ENCODE results near the gene EYS.
"Not testable (repeated sequence)": the region's sequence is repeated elsewhere in the genome, so short reads cannot be mapped to it uniquely, and the experiment has no call there.

Gene EYS

DNA sequence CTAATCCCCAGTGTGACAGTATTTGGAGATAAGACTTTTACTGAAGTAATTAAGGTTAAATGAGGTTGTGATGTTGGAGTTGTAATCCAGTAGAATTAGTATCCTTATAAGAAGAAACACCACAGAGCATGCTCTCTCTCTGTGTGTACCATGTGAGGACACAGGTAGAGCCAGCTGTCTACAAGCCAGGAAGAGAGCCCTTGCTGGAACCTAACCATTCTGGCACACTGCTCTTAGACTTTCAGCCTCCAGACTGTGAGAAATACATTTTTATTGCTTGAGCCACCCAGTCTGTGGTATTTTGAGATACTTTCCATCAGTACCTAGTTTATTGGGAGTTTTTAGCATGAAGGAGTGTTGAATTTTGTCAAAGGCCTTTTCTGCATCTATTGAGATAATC, 1961.2 kb downstream of the EYS start:
- no peak for DNase-seq

DNA sequence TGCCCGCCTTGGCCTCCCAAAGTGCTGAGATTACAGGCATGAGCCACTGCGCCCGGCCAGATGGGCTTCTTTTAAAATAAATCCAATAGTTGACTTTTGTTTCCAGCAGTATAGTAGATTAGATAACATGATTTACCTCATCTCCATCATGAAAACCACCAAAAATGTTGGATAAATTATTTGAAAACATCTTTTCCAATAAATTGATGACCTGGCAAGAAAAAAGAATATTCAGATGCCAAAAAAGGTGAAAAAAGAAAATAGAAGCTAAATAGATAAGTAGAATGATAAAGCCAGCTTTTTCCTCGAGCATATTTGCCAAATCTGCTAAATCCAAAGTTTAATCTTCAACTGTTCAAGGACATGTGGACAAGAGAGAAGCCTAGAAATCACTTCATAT, 1962.2 kb downstream of the EYS start:
- DNase-seq, result no peak

DNA sequence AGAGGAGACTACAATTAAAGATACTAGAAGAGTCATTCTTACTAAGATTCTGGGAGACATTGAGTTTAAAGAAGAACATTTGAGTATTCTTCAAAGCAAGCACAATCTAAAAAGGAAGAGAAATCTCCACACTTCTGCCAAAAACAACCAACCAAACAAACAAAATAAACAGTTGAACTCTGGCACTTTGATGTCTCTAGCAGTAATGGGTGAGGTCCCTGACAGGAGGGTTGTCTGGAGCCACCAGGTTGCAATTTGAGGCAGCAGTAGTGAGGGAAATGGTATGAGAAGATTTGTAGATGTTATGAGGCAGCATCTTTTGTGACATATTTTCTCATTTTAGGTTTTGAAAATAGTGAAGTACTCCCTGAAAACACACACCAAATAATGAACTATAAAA, 1963.3 kb downstream of the EYS start:
- DNase-seq, result no peak

DNA sequence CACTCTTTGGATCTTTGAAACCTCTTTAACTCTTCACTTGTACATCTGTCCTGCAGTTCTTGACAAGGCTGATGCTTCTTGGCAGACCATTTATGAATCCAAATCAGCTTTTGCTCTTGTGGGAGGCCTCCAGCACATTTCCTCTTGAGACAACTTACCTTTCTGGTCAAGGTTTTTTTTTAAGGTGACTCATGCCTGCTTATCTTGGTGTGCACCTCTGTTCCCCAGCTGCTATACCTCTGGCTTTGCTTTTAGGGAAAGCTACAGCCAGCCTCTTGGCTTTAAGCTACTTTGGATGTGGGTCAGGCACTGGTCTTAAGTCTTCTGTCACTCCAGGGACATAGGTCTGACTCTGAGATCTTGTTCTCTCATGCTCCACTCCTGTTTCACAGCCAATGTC, 1965.0 kb downstream of the EYS start:
- DNase-seq, result no peak

- no peak for DNase-seq
Measured at GRCh38 chr6:63740709-63741108, 1966.3 kb downstream of the EYS start.

DNA sequence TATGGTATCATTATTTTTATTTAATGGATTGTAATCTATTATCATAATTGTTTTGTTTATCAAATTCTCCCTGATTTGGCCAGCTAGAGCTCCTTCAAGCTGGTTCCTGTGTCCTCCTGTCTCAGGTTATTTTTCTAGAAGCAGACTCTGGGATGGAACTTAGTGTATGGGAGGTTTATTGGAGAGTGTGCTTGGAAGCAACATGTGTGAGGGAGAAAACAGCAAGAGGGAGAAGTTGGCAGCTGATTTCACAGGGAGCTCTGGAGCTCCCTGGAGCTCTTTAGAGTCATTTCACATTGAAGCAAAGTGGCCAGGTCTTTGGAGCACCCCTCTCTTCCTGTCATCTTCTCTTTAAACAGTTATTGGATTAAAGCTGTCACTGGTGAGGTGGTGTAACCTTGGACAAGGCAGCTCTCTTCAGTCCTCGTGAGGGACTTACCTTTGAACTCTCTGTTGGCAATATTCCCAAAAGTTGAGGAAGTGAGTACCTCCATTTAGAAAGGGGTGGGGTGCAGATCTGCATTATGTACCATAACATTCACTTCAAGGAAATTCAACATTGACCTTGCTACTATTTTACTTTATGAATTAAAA, 1967.8 kb downstream of the EYS start:
- DNase-seq, result no peak

- not testable (repeated sequence) for DNase-seq
Measured at GRCh38 chr6:63738190-63738589, 1968.8 kb downstream of the EYS start.

DNA sequence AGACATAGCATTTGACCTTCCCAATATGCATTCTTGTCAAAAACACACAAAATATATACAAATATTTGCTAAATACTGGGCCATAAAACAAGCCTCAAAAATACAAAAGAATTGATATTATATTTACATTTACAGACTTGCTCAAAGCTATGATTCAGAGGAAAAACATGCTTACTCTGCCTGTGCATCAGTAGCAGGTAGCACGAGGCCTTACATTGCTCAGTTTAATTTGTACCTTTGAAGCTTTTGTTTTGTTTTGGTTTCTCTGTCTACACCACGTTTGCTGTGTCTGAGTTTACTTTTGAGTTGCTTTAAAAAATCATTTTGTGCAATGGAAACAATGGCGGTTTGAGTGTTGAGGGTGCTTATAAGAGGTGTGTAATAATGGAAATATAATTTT, 1972.1 kb downstream of the EYS start:
- DNase-seq, result no peak

DNA sequence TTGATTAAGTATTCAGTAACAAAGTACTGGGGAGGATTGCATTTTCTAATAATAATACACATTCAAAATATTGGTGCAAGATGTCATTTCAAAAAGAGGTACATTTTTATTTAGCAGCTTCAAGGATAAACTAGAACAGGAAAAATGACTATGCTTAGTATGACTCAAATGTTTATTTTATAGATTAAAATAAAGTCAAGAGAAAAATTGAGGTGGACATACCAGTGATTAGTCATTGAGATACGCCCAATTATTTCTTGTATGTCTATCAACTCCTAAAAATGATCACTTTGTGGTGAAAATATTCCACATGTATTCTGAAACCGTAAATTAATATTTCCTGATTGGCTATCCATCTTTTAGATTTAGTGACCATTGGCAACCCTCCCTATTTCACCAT, 1974.7 kb downstream of the EYS start:
- DNase-seq, result no peak

DNA sequence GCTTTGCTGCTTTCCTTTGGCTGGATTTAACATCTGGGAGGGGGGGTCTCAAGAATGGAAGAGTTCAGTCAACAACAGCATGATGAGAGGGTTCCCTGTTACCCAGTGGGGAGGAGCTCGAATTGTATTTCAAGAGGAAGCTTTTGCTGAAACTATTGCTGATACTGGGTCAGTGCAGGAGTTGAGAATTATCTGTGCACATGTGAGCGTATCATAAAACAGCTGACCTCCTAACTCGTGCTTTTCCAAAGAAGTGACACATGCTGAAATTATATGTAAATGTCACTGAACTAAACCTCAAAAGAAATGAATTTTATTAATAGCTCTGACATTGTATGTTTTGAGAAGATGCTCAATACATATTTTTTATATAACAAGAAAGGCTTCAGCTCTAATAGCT, 1975.1 kb downstream of the EYS start:
- no peak for DNase-seq

- no peak for DNase-seq
Measured at GRCh38 chr6:63730311-63730710, 1976.7 kb downstream of the EYS start.

DNA sequence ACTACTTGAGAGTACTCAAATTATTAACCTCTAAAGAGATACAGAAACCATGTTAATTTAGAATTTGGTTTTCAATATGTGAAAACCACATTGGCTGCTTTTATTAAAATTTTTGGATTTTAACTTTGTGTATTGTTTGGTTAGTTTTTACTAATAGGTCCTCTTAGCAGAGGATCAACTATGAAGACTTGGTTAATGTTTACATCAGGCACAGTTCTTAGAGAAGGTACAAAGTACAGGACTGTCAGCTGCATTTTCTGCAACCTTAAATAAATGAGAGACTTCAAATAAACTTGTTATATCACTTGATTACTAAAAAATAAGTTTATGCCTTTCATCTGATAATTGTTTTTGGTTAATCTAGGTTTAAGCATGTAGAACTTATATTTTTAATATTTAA, 1982.3 kb downstream of the EYS start:
- DNase-seq, result no peak

DNA sequence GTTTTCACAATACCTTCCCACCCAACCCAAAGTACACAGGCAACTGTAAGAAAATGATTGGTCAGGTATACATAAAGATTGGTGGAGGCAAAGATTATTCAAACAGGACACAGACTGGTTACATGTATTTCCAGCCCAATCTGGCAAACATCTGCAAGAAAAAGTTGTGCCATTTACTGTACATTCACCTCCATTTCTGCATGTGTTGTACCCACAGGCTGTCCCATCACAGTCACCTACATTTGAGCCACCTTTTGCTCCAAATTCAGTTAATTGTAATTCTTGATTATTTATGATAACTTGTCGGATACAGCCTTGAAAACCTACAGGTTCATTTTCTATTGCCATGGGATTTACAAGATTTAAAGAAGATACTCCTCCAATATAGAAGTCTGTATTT, 1985.8 kb downstream of the EYS start:
- no peak for DNase-seq

DNA sequence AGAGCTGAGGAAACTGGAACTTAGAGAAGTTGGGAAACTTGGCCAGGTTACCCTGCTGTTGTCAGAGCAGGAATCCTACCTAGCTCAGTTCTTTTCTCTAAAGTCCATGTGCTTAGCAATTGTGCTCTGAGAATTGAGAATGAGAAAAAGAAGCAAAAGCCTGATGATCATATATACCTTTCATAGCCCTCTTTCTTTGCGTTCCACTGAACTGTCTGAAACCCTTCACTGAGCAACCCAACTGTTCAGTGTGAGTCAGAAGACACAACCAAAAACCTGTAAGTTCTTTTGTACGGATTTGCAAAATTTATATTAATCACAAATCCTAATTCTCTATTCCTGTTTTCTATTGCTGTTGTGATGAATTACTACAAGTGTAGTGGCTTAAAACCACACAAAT, 1990.9 kb downstream of the EYS start:
- no peak for DNase-seq

DNA sequence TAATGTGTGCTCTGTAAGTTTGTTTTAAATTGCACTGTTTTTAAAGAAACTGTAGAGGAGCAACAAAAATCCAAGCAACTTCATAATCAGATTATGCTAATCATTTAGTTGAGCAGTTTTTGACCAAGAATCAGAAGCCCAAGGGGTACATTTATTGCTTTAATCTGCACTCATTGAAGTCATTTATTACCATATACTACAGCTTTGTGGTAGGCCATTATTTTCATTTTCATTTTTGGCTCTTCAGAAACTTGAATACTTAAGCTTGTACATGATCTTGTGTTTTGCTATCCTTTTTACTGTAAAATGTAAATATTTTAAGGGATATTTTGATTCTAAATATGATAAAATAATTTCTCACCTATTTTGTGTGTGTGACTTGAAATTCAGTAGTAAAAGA, 1992.9 kb downstream of the EYS start:
- DNase-seq, result no peak

DNA sequence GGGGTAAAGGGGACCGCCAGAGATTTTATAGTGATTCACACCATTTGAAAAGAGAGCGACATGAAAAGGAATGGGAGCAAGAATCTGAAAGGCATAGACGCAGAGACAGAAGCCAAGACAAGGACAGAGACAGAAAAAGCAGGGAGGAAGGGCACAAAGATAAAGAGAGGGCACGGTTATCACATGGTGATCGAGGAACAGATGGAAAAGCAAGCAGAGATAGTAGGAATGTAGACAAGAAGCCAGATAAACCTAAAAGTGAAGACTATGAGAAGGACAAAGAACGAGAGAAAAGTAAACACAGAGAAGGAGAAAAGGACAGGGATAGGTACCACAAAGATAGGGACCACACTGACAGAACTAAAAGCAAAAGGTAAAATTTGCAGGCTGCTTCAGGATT, 1993.7 kb downstream of the EYS start:
- DNase-seq, result no peak

- DNase-seq, result no peak
Measured at GRCh38 chr6:63709148-63709547, 1997.9 kb downstream of the EYS start.

DNA sequence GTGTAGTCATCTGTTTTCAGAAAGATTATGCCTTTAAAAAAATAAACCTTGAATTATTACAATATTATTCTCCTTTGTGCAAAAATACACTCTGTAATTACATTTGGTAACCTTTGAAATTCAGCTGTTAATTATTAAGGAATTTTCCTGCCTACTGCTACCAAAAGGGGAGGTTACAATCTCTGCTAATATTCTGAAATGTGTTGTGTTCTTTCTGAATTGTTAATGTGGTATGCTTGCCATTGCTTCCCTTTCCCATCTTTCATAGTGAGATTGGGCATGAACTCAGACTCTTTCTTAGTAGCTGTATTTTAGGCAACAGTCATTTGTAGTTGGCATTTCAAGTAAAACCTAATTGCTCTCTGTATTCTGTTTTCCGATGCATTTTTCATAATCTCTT, 1998.4 kb downstream of the EYS start:
- no peak for DNase-seq

DNA sequence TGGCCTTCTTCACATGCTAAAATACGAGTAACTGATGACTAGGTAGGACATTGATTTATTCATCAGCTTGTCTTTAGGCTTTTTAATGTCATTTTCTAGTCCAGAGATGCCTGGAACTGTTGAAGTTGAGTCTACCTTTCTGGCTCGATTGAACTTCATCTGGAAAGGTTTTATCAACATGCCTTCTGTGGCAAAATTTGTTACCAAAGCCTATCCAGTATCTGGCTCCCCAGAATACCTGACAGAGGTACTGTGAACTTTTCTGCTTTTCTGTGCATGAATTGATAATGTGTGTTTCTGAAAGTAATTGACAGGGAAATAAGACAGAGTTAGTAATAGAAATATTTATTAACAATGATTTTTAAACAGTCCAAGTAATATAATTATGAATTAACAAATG, 2000.4 kb downstream of the EYS start:
- no peak for DNase-seq

DNA sequence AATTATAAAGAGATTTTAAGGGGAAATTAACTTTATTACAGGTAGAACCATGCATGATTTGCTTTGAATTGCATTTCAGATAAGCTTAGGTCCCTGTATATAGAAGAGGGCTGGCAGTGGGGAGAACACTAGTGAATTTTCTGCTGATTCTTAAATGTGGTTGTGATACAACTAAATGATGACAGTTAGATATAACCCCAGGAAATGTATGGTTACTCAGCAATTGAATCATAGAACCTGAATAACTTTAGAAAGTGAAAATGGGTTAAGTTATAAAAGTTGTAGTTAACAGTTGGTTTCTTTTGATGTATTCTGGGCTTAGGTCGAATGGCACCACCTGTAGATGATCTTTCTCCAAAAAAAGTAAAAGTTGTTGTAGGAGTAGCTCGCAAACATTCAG, 2001.3 kb downstream of the EYS start:
- no peak for DNase-seq

DNA sequence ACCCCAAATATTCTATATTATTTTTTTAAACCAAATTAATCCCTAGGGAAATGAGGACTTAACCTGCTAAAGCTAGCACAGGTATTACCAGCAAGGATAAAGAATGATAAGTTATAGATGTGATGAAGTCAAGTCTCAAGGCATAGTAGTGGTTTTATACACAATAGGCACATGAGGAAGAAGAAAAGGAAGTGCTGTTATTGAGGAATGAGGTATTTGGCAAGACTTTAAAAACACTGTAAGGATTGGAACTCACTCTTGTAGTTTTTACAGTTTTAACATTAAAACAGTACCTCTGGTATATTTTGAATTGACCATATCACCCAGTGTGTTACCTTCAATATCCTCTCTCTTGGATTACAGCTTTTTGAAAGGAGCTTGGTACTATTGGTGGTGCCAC, 2016.8 kb downstream of the EYS start:
- DNase-seq, result no peak

DNA sequence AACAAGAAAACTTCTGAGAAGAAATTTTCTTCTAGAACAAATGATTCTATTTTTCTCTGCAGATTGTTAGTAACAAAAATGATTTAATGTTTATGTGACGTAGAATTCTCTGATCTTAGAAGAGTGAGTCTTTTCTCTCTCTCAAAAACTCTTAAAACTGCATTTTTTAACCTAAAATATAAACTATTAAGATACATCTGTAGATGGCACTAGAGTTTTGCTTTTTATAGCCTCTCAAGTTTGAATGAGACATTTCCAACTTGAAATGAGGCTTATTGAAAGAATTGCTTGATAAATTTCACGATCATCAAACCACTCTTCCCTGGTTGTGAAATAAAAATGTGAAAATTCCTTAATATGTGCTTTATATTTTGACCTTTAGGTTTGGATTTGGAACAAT, 2017.6 kb downstream of the EYS start:
- DNase-seq, result no peak

DNA sequence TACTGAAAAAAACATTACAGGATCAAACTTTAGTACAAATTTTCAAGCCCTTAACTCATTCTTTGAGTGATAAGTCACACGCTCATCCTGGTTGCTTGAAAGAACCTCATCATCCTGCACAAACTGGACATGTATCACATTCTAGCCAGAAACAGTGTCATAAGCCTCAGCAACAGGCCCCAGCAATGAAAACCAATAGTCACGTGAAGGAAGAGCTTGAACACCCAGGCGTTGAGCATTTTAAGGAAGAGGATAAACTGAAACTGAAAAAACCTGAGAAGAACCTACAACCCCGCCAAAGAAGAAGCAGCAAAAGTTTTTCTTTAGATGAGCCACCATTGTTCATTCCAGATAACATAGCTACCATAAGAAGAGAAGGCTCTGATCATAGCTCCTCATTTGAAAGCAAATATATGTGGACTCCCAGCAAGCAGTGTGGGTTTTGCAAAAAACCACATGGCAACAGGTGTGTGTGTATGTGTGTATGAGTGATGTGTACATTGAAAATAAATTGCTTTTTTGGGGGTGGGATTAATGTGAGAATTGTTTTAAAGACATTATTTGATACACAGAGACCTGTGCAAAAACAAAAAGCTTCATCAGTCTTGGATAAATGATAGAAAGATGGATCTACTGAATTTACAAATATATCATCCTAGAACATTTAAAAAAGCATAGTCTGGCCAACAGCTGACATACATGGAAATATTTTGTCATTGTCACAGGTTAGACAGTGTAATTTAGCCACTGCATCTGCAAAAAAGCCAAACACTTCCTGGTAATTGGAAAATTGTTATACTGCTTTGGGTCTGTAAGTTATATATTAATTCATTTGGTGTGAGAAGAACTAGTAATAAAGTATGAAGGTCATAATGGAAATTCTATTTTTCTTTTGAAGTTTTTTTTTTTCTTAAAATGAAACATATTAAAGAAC, 2021.3 kb downstream of the EYS start:
- no peak for DNase-seq

DNA sequence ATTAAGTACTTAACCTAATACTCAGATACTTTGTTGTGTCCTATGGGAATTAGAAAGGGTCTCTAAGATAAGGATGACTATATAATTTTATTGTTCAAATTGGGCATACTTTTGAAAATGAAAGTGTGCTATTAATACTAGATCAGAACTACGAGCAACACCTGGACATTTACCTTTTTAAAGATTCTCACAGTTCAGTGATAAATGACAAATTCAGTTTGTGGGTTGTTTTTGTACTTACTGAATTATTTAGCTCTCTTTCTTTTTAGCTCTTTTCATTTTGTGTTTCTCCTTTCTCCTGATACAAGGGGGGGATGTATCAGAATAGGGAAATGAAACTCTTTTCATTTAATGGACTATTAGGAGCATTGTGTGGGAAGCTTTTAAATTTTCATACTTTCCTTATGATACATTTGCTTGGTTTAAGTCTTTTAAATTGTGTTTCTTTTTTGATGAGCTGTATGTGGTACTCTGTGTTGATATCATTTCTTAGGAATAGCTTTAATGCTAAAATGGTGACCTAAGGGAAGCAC, 2023.9 kb downstream of the EYS start:
- no peak for DNase-seq

DNA sequence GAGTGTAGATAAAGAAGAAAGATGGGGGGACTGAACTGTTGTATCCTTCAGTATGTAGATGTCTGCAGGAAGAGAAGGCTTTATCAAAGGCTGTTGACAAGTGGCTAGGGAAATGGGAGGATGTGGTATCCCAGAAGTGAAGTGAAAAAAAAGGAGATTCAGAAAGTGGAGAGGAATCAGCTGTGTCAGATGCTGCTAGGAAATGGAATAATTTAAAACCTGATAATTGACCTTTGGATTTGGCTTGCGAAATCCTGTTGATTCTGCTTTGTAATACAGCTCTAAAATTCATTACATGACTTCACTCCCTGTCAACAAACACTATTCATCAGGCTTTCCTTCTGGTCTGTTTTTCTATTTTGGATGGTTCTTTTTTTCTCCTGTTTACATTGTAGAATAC, 2029.7 kb downstream of the EYS start:
- DNase-seq, result no peak

All from DMS79 treated with DMSO at 0.1 percent for 48 hours (cell line).